ENCODE measurements around the gene PLTP. TPM values are rescaled to one million over a fixed set of nuclear protein-coding genes. Genes with fewer than 3 reads are reported as not detected.
A peak's percentile ranks its signal among the peaks of the same experiment; 100 is the strongest.

Gene PLTP
- total RNA-seq, 4 donors from 2014 or later = 74.7 to 713 (median 134) TPM

DNA sequence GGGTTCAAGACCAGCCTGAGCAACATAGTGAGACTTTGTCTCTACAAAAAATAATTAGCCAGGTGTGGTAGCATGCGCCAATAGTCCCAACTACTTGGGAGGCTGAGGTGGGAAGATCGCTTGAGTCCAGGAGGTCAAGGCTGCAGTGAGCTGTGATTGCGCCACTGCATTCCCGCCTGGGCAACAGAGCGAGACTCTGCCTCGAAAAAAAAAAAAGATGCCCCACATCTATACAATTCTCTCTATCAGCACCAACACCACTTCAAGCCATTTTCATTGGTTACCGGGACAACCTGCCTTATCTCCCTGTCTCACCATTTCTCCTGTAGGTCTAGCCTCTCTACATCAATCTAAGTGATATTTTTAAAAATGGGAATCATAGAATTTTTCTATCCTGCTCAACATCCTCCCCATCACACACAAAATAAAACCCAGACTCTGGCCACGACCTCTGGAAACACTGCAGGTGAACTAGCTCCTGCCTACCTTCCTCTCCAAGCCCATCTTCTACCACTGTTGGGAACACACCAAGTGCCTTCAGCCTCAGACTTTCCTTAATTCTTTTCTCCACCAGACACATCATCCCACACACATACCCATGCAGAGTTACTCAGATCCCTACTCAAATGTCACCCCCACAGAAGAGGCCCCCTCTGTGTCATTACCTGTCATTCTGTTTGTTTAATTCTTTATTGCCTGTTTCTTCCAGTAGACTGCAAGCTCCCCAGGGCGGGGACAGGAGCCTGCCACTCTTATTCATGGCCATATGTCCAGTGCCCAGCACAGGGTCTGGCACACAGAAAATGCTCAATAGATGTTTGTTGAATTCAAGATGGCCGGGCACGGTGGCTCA, 9.6 kb upstream of the PLTP start:
- TF ChIP-seq POLR2A (IDR thresholded peaks at IDR 0.05) (no peak), EP300 (IDR thresholded peaks at IDR 0.05) (no peak), CTCF (IDR thresholded peaks at IDR 0.05) (no peak)
- no peaks in the 10 kb centered on the region for H3K36me3 ChIP-seq
- no peak overlapping the region for H3K4me3 ChIP-seq
- H3K27ac ChIP-seq = no peak overlapping the region
- no peak for DNase-seq (ENCODE audit: low spot score in 2 of 2)
- no peaks in the 10 kb centered on the region for H3K9me3 ChIP-seq
- H3K27me3 ChIP-seq = no peaks in the 10 kb centered on the region
- H3K4me1 ChIP-seq = peaks cover 0 to 63% (median 29%) of the 10 kb centered on the region in 4 donors
- 84% methylated on average over 11 of the region's 11 CpGs for WGBS, 2 donors

GRCh38 chr20:45920462-45921336, 8.7 kb upstream of the PLTP start:
- DNase-seq (ENCODE audit: low spot score in 2 of 2) = no peak
- Histone ChIP-seq H3K4me1 (peaks cover 0 to 62% (median 29%) of the 10 kb centered on the region in 4 donors), H3K27me3 (no peaks in the 10 kb centered on the region), H3K27ac (peak overlapping the region; percentile 32 to 90 (median 66)), H3K4me3 (no peak overlapping the region), H3K9me3 (no peaks in the 10 kb centered on the region), H3K36me3 (no peaks in the 10 kb centered on the region)
- WGBS, 2 donors = 67% methylated on average over 9 of the region's 9 CpGs
- no peak for TF ChIP-seq EP300 (IDR thresholded peaks at IDR 0.05)
- TF ChIP-seq CTCF (IDR thresholded peaks at IDR 0.05) = no peak
- TF ChIP-seq POLR2A (IDR thresholded peaks at IDR 0.05) = no peak

DNA sequence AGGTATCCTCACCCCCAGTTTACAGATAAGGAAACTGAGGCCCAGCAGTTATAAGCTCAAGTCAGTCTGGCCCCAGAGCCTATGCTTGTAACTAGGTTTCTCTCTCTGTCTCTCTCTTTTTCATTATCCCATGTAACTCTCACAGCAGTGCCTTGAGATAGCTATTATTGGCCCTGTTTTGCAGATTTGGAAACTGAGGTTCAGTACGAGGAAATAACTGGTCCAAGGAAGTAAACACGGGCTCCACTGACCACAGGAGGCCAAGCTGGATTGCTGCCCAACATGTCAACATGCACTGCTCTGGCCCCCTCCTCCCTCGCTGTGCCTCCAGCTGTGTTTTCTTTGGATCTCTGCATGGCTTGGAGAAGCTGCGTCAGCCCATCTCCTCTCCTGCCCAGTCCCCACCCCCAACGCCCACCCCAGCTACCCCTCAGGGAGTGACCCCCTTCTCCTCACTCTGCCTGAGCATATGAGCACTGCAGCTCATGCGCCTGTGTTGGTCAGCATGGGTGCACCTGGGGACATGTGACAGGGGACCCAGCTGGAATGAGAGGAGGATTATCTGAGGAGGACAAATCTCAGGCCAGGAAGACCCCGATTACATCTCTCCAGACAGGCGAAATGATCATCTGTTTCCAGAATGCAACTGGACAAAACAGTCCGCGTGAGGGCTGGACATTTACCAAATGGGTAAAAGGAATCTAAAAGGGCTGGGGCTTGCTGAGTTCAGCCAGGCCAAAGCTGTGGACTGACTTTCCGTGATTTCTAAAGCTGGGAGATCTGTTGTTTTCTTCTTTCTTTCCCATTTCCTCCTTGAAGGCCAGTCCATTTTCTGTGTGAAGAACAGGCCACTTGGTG, 7.8 kb upstream of the PLTP start:
- WGBS, 2 donors = 25 to 31% methylated on average over 9 to 11 of the region's 11 CpGs
- Histone ChIP-seq H3K27me3 (no peaks in the 10 kb centered on the region), H3K9me3 (no peaks in the 10 kb centered on the region), H3K4me1 (peaks cover 0 to 52% (median 28%) of the 10 kb centered on the region in 4 donors), H3K4me3 (no peak overlapping the region), H3K36me3 (no peaks in the 10 kb centered on the region), H3K27ac (peak overlapping the region; percentile 32 to 90 (median 76))
- peak; percentile 77 to 82 for DNase-seq (ENCODE audit: low spot score in 2 of 2)
- TF ChIP-seq CTCF (IDR thresholded peaks at IDR 0.05) (no peak), EP300 (IDR thresholded peaks at IDR 0.05) (peak in 1 of 2 donors; percentile 52)

GRCh38 chr20:45918779-45919537, 7.0 kb upstream of the PLTP start:
- TF ChIP-seq EP300 (IDR thresholded peaks at IDR 0.05) (no peak), POLR2A (IDR thresholded peaks at IDR 0.05) (no peak), CTCF (IDR thresholded peaks at IDR 0.05) (no peak)
- Histone ChIP-seq H3K27me3 (no peaks in the 10 kb centered on the region), H3K4me3 (no peak overlapping the region), H3K36me3 (no peaks in the 10 kb centered on the region), H3K27ac (peak overlapping the region; percentile 32 to 90 (median 76)), H3K9me3 (no peaks in the 10 kb centered on the region), H3K4me1 (peaks cover 0 to 44% (median 22%) of the 10 kb centered on the region in 4 donors)
- 85 to 87% methylated on average over 12 of the region's 12 CpGs for WGBS, 2 donors
- DNase-seq (ENCODE audit: low spot score in 2 of 2) = no peak
